Measurements from ENCODE around the gene BCS1L. TPM values are rescaled to one million over a fixed set of nuclear protein-coding genes. Genes with fewer than 3 reads are reported as not detected.

Gene BCS1L
- total RNA-seq, 2 experiments from 2014 or later: 69.6 to 76.3 TPM

DNA sequence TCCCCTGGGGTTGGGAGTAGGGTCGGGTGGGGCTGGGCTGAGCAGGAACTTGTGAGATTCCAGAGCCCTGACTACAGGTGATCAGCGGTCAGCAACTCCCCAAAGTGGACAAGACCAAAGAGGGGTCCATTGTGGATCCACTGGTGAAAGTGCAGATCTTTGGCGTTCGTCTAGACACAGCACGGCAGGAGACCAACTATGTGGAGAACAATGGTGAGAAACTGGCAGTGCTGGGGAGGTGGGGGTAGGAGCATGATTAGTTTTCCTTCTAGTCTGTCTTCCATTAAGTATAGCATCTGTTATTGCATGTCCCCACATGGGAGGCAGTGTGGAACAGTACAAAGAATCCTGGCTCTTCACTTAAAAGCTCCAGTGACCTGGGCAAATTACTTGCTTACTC lies 23.8 kb upstream of the BCS1L start:
- no peaks in the 10 kb centered on the region for H3K9me3 Mint-ChIP-seq
- TF ChIP-seq, protein P1, sequence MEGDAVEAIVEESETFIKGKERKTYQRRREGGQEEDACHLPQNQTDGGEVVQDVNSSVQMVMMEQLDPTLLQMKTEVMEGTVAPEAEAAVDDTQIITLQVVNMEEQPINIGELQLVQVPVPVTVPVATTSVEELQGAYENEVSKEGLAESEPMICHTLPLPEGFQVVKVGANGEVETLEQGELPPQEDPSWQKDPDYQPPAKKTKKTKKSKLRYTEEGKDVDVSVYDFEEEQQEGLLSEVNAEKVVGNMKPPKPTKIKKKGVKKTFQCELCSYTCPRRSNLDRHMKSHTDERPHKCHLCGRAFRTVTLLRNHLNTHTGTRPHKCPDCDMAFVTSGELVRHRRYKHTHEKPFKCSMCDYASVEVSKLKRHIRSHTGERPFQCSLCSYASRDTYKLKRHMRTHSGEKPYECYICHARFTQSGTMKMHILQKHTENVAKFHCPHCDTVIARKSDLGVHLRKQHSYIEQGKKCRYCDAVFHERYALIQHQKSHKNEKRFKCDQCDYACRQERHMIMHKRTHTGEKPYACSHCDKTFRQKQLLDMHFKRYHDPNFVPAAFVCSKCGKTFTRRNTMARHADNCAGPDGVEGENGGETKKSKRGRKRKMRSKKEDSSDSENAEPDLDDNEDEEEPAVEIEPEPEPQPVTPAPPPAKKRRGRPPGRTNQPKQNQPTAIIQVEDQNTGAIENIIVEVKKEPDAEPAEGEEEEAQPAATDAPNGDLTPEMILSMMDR (IDR thresholded peaks at IDR 0.05): no peak
- POLR2A ChIA-PET: no interaction called here
- intact Hi-C loops (cut with micrococcal nuclease): no loop called here
- ATAC-seq (no peak), DNase-seq (no peak)
- peaks cover 27% of the 10 kb centered on the region for H3K36me3 Mint-ChIP-seq (ENCODE audit: low read depth)
- H3K27me3 Mint-ChIP-seq: no peaks in the 10 kb centered on the region
- H3K4me3 Mint-ChIP-seq: no peak overlapping the region
- H3K4me1 Mint-ChIP-seq (ENCODE audit: low read depth): no peaks in the 10 kb centered on the region
- H3K27ac Mint-ChIP-seq: no peak overlapping the region
- CTCF ChIA-PET: no interaction called here

DNA sequence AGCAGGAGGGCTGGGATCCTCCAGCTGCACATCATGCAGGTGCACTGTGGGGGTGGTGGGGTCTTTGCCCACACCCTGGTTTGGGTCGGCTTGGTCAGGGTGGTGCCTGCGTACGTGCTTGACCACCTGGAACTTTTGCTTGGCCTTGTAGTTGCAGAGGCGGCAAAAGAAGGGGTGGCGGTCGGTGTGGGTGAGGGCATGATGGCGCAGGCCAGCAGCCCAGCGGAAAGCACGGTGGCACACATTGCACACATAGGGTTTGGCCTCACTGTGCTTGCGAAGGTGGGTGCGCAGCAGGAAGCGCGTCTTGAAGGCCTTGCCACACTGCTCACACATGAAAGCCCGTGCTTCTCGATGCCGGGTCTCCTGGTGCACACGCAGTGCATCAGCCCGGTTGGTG lies 21.1 kb upstream of the BCS1L start:
- ChIA-PET POLR2A (no interaction called here), CTCF (no interaction called here)
- TF ChIP-seq, protein P1 (IDR thresholded peaks at IDR 0.05): no peak
- no peak for ATAC-seq
- Mint-ChIP-seq H3K27ac (no peak overlapping the region), H3K4me1 (ENCODE audit: low read depth) (no peaks in the 10 kb centered on the region), H3K9me3 (no peaks in the 10 kb centered on the region), H3K27me3 (no peaks in the 10 kb centered on the region), H3K36me3 (ENCODE audit: low read depth) (peaks cover 37% of the 10 kb centered on the region), H3K4me3 (no peak overlapping the region)
- intact Hi-C loops (cut with micrococcal nuclease): no loop called here
- DNase-seq: no peak

DNA sequence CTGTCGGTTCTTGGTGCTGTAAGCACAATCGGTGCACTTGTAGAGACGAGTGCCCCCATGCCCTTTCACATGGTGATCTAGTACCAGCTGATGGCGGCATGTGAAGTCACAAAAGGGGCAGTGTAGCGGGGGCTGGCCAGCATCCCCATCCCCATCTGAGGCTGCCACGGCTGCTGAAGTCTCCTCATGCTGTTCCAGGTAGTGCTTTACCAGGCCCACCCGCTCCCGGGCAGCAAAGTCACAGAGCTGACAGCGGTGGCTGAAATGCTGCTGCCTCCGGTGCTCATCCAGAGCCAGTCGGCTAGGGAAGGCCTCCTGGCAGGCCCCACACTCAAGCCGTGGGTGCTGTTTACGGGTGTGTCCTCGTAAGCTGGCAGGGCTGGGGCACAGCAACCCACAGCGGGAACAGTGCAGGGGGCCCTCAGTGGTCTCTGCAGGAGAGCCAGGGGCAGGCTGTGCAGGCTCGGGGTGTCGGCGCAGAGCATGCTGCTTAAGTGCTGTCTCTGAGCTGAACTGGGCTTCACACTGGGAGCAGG lies 17.3 kb upstream of the BCS1L start:
- ChIA-PET POLR2A (interaction anchor here (1.0 to 1.2 kb wide), 2 partner anchors 14 to 35 kb away, joined by 3 read pairs; no protein-coding TSS in a partner anchor), CTCF (no interaction called here)
- intact Hi-C loops (cut with micrococcal nuclease): no loop called here
- H3K4me3 Mint-ChIP-seq: no peak overlapping the region
- no peak for DNase-seq
- H3K9me3 Mint-ChIP-seq: no peaks in the 10 kb centered on the region
- ATAC-seq: no peak
- H3K27me3 Mint-ChIP-seq: no peaks in the 10 kb centered on the region
- H3K27ac Mint-ChIP-seq: no peak overlapping the region
- no peaks in the 10 kb centered on the region for H3K4me1 Mint-ChIP-seq (ENCODE audit: low read depth)
- H3K36me3 Mint-ChIP-seq (ENCODE audit: low read depth): peaks cover 50% of the 10 kb centered on the region
- TF ChIP-seq, protein P1 (IDR thresholded peaks at IDR 0.05): no peak

DNA sequence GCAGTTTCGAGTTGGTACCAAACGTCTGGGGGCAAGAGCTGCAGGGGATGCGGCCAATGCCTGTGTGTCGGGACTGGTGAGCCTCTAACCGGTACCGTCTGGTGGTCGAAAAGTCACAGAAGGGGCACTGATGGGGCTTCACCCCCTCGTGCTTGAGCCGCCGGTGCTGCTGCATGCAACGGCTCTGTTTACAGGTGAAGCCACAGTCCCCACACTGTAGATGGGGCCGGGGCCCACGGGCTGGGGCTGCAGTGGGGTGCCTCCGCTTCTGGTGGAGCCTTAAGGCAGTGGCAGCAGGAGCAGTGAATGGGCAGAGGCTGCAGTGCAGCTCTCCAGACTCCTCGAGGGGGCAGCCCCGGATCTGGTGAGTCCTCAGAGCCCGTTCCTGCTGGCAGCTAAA lies 16.7 kb upstream of the BCS1L start:
- ATAC-seq (no peak), DNase-seq (no peak)
- Mint-ChIP-seq H3K9me3 (no peaks in the 10 kb centered on the region), H3K27ac (no peak overlapping the region), H3K4me3 (no peak overlapping the region), H3K36me3 (ENCODE audit: low read depth) (peaks cover 52% of the 10 kb centered on the region), H3K4me1 (ENCODE audit: low read depth) (peaks cover 4% of the 10 kb centered on the region), H3K27me3 (no peaks in the 10 kb centered on the region)
- CTCF ChIA-PET: no interaction called here
- intact Hi-C loops (cut with micrococcal nuclease): no loop called here
- POLR2A ChIA-PET: interaction anchor here (1.0 kb wide), 1 partner anchor 15 kb away, joined by 3 read pairs; no protein-coding TSS in a partner anchor
- TF ChIP-seq, protein P1 (IDR thresholded peaks at IDR 0.05): no peak

DNA sequence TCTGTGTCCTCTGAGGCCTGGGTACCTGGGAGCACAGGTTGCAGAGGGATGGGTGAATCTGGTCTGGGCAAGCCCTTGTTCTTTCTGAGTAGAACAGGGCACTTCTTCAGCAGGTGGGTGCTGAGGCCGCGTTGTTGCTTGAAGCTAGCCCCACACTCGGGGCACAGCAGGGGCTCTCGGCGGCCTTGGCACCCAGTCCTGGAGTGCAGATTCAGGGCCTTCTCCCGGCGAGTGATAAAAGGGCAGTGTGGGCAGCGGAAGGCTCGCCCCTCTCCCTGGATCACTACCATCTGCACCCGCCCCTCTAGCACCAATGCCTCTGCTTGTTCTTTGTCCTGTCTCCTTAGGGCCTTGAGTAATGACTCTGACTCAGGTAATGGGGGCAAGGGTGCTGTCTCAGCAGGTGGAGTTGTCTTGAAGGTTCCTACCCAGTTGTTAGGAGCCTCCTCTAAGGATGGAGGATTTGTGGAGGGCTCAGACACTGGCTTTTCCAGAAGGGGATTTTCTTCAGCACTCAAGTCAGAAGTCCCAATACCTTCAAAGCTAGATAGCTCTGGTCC lies 15.7 kb upstream of the BCS1L start:
- H3K36me3 Mint-ChIP-seq (ENCODE audit: low read depth): peaks cover 54% of the 10 kb centered on the region
- POLR2A ChIA-PET: interaction anchor here (0.6 to 3.3 kb wide), 3 partner anchors 11 to 576 kb away, joined by 3 to 12 read pairs (median 3); partner anchors contain the start of genes BCS1L and ZNF142

More for the DNA sequence above, 15.7 kb upstream of the BCS1L start:
- Mint-ChIP-seq H3K4me3 (no peak overlapping the region), H3K4me1 (ENCODE audit: low read depth) (peaks cover 10% of the 10 kb centered on the region), H3K9me3 (no peaks in the 10 kb centered on the region), H3K27me3 (no peaks in the 10 kb centered on the region), H3K27ac (no peak overlapping the region)
- ATAC-seq (no peak), DNase-seq (no peak)
- TF ChIP-seq, protein P1 (IDR thresholded peaks at IDR 0.05): no peak
- intact Hi-C loops (cut with micrococcal nuclease): no loop called here
- CTCF ChIA-PET: interaction anchor here (1.2 kb wide), 1 partner anchor 209 kb away, joined by 3 read pairs; no protein-coding TSS in a partner anchor
